ENCODE data around the gene PPP4R3B. TPM values are rescaled to one million over a fixed set of nuclear protein-coding genes. Genes with fewer than 3 reads are reported as not detected.

The PPP4R3B gene
- total RNA-seq, 1 experiment from 2014 or later, result 40.8 TPM

- ChIA-PET POLR2A (interaction anchor here (0.7 kb wide), 1 partner anchor 42 kb away, joined by 3 read pairs; no protein-coding TSS in a partner anchor), CTCF (no interaction called here), RAD21 (ENCODE audit: low non-redundant PET in 1 of 2, low total read pairs in 2 of 2, uncharacterized antibody in 2 of 2, unreplicated experiment in 2 of 2) (no interaction called here)
- peaks cover 16% of the 10 kb centered on the region for H3K79me2 ChIP-seq (ENCODE audit: insufficient read depth, low read length)
- H3K27ac ChIP-seq (ENCODE audit: low read depth, low read length), result no peak overlapping the region
- intact Hi-C loops (cut with micrococcal nuclease), result no loop called here
- H3K27me3 ChIP-seq (ENCODE audit: insufficient read depth, low read length), result no peaks in the 10 kb centered on the region
- no peak overlapping the region for H2AFZ ChIP-seq (ENCODE audit: low read depth, low read length, poor library complexity, severe bottlenecking)
- TF ChIP-seq SP1 (IDR thresholded peaks at IDR 0.05; ENCODE audit: low read depth) (no peak), YY1 (IDR thresholded peaks at IDR 0.05; ENCODE audit: extremely low read depth, insufficient replicate concordance, low read depth, low read length) (no peak), MAX (IDR thresholded peaks at IDR 0.05) (no peak)
- no peaks in the 10 kb centered on the region for H4K20me1 ChIP-seq (ENCODE audit: insufficient read depth)
- DNase-seq (ENCODE audit: low read depth, low spot score) (no peak), ATAC-seq (no peak)
- H3K9ac ChIP-seq (ENCODE audit: low read length), result no peak overlapping the region
- BruUV-seq (replicated peaks), result no TSS peak
- no peak overlapping the region for H3K4me2 ChIP-seq (ENCODE audit: low read length)
- H3K36me3 ChIP-seq (ENCODE audit: control insufficient read depth in 1 of 2, insufficient read depth in 2 of 2, low read length in 2 of 2), result peaks cover 4 to 7% of the 10 kb centered on the region in 2 experiments
- no peak overlapping the region for H3K4me3 ChIP-seq (replicated peaks in 1 of 2; ENCODE audit: low read depth in 1 of 2, low read length in 2 of 2)
- no peaks in the 10 kb centered on the region; the same call in 1 of the 2 replicates for H3K9me2 ChIP-seq (ENCODE audit: insufficient read depth)
- peaks cover 12 to 19% of the 10 kb centered on the region in 2 experiments for H3K4me1 ChIP-seq (ENCODE audit: control insufficient read depth in 1 of 2, insufficient read depth in 2 of 2, low read length in 2 of 2)
- no peaks in the 10 kb centered on the region for H3K9me3 ChIP-seq (ENCODE audit: control insufficient read depth in 1 of 2, insufficient read depth in 1 of 2, low read depth in 1 of 2, low read length in 2 of 2)
Measured at GRCh38 chr2:55595536-55595935, 21.9 kb downstream of the PPP4R3B start.

GRCh38 chr2:55592130-55592529 is 25.3 kb downstream of the PPP4R3B start:
- no TSS peak for BruUV-seq (replicated peaks)
- Histone ChIP-seq H4K20me1 (ENCODE audit: insufficient read depth) (no peaks in the 10 kb centered on the region), H3K79me2 (ENCODE audit: insufficient read depth, low read length) (peaks cover 12% of the 10 kb centered on the region), H3K9me2 (ENCODE audit: insufficient read depth) (no peaks in the 10 kb centered on the region; the same call in 1 of the 2 replicates), H3K4me1 (ENCODE audit: control insufficient read depth in 1 of 2, insufficient read depth in 2 of 2, low read length in 2 of 2) (peaks cover 13 to 23% of the 10 kb centered on the region in 2 experiments), H3K27me3 (ENCODE audit: insufficient read depth, low read length) (no peaks in the 10 kb centered on the region), H3K9ac (ENCODE audit: low read length) (no peak overlapping the region), H3K4me2 (ENCODE audit: low read length) (no peak overlapping the region), H2AFZ (ENCODE audit: low read depth, low read length, poor library complexity, severe bottlenecking) (no peak overlapping the region), H3K9me3 (ENCODE audit: control insufficient read depth in 1 of 2, insufficient read depth in 1 of 2, low read depth in 1 of 2, low read length in 2 of 2) (no peaks in the 10 kb centered on the region), H3K36me3 (ENCODE audit: control insufficient read depth in 1 of 2, insufficient read depth in 2 of 2, low read length in 2 of 2) (no peaks in the 10 kb centered on the region; a peak in 2 of 4 replicates), H3K27ac (ENCODE audit: low read depth, low read length) (no peak overlapping the region), H3K4me3 (replicated peaks in 1 of 2; ENCODE audit: low read depth in 1 of 2, low read length in 2 of 2) (no peak overlapping the region)
- DNase-seq (ENCODE audit: low read depth, low spot score), result no peak
- intact Hi-C loops (cut with micrococcal nuclease), result no loop called here
- ChIA-PET RAD21 (ENCODE audit: low non-redundant PET in 1 of 2, low total read pairs in 2 of 2, uncharacterized antibody in 2 of 2, unreplicated experiment in 2 of 2) (no interaction called here), POLR2A (interaction anchor here (1.5 kb wide), 1 partner anchor 9 kb away, joined by 4 read pairs; no protein-coding TSS in a partner anchor), CTCF (interaction anchor here (2.5 kb wide), 1 partner anchor 11 kb away, joined by 10 read pairs; no protein-coding TSS in a partner anchor)
- no peak for ATAC-seq
- TF ChIP-seq, protein P1, sequence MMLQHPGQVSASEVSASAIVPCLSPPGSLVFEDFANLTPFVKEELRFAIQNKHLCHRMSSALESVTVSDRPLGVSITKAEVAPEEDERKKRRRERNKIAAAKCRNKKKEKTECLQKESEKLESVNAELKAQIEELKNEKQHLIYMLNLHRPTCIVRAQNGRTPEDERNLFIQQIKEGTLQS (IDR thresholded peaks at IDR 0.05), result no peak
- TF ChIP-seq ZNF274 (IDR thresholded peaks at IDR 0.05; ENCODE audit: low read depth, low read length) (no peak), CBX3 (IDR thresholded peaks at IDR 0.05; ENCODE audit: low read depth) (no peak), FOSL1 (IDR thresholded peaks at IDR 0.05; ENCODE audit: low read depth) (no peak), TCF7L2 (IDR thresholded peaks at IDR 0.05; ENCODE audit: borderline replicate concordance, extremely low read depth, insufficient read depth, insufficient read length) (no peak), YY1 (IDR thresholded peaks at IDR 0.05; ENCODE audit: extremely low read depth, insufficient replicate concordance, low read depth, low read length) (no peak), EGR1 (IDR thresholded peaks at IDR 0.05; ENCODE audit: low read depth) (no peak), SIN3A (IDR thresholded peaks at IDR 0.05; ENCODE audit: low read depth) (no peak), MAX (IDR thresholded peaks at IDR 0.05) (no peak)

Measured in HCT116 (cell line).